HG02571 (cell line): Measurements from ENCODE around the gene OXNAD1.

Experiments used
- ATAC-seq: cut with Tn5 transposase; IDR thresholded peaks from one replicate; pipeline ENCODE4 v1.9.1; 2021; ENCODE audit warnings: mild to moderate bottlenecking, moderate library complexity; ENCODE audit not compliant: unreplicated experiment

OXNAD1 gene

DNA sequence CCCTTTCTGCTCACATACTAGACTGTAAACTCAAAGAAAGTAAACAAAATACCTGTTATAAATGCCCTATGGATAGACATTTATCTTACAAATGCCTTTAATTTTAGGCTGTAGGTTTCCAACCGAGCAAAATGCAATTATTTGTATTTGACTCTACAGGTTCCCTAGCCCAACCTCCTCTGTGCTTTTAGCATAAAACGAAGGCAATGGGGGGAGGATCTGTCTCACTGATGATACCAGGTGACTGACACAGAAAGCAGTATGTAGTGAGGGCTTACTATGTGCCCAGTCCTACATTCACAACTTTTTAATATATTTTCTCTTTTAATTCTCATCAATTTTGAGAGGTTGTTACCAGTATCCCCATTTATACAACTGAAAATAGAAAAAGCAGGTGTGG, 87.4 kb downstream of the OXNAD1 start:
- no peak for ATAC-seq

- no peak for ATAC-seq
Measured at GRCh38 chr3:16354291-16354690, 89.3 kb downstream of the OXNAD1 start.
